Activated naive CD4-positive, alpha-beta T cell treated with anti-CD3 and anti-CD28 coated beads, Interleukin-2, amount 50 U/mL, for 24 hours (primary cell): Measurements from ENCODE around the gene KAZN.
"Not testable (repeated sequence)": the region's sequence is repeated elsewhere in the genome, so short reads cannot be mapped to it uniquely, and the experiment has no call there.

Source experiments
- H3K27ac Mint-ChIP-seq: one replicate; pipeline ENCODE4 v1.8.0; 2021; ENCODE audit warnings: mild to moderate bottlenecking, mixed read lengths
- H3K27me3 Mint-ChIP-seq: one replicate; pipeline ENCODE4 v1.8.0; 2021; ENCODE audit warnings: mixed read lengths
- H3K36me3 Mint-ChIP-seq: one replicate; pipeline ENCODE4 v1.8.0; 2021; ENCODE audit warnings: mixed read lengths
- H3K4me1 Mint-ChIP-seq: one replicate; pipeline ENCODE4 v1.8.0; 2021; ENCODE audit warnings: mixed read lengths
- H3K4me3 Mint-ChIP-seq: one replicate; pipeline ENCODE4 v1.8.0; 2021; ENCODE audit warnings: mild to moderate bottlenecking, mixed read lengths
- H3K9me3 Mint-ChIP-seq: one replicate; pipeline ENCODE4 v1.8.0; 2021; ENCODE audit warnings: mixed read lengths

KAZN gene

DNA sequence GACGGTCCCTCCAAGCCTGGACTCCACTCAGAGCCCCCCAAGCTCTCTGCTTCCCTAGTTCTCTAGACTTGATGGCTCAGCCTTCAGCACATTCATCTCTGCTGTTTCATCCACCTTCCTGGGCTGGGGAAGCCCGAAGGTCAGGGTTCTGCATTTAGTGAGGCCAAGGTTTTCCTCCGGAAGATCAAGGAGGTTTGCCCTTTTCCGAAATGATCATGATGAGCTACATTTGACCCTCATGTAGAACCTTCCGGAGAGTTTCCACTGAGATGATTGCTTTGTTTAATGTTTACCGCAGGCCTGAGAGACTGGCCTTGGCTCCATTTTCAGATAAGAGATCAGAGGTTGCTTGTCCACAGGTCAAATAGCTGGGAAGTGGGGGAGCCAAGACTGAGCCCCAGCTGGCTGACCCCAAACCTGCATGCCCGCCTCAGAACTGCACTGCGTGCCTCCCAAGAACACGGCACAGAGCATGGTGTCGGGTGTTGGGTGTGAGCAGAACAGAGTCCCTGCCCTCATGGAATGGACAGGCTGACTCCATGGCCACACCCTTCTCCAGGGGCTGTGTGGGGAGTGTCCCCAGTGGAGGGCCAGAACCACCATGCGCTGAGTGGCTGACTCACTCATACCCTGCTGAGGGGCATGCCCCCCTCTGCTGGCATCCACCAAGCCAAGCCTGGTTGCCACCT lies 354.3 kb downstream of the KAZN start:
- H3K4me3 Mint-ChIP-seq: no peak overlapping the region
- no peak overlapping the region for H3K27ac Mint-ChIP-seq
- no peaks in the 10 kb centered on the region for H3K27me3 Mint-ChIP-seq
- no peaks in the 10 kb centered on the region for H3K4me1 Mint-ChIP-seq
- no peaks in the 10 kb centered on the region for H3K36me3 Mint-ChIP-seq
- no peaks in the 10 kb centered on the region for H3K9me3 Mint-ChIP-seq

DNA sequence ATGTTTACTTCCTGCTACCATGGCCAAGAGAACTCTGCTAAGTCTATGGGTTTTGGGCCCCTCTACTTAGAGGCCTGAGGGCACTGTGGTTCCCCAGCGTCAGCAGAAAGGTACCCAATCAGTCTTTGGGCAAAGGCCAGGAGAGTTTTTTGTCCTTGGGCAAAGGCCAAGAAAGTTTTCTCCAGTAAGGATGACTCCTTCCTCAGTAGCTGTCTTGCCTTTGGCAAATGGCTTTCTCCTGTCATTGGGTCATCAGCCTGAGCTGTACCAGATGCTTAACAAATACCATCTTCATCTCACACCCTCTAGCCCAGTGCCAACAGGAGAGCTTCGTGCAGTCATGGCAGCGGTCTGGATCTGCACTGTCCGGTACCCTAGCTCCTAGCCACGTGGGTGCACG lies 355.7 kb downstream of the KAZN start:
- Mint-ChIP-seq H3K27ac (no peak overlapping the region), H3K27me3 (no peaks in the 10 kb centered on the region), H3K4me3 (no peak overlapping the region), H3K9me3 (no peaks in the 10 kb centered on the region), H3K36me3 (no peaks in the 10 kb centered on the region), H3K4me1 (no peaks in the 10 kb centered on the region)

DNA sequence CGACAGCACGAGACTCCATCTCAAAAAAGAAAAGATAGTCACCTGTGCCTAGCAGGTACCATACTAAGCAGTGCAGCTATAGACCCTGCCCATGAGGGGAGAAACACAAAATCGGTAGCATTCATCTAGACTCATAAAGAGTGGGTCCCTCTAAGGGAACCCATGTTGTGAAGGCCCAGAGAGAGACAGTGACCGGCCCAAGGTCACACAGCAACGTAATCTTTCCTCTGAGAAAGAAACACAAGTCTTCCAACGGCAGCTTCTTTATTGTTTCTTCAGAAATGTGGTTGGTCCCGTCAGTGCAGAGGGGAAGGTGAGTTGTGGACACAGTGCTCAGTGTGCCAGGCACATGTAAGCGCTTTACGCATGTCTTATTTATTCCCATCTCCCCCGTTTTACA lies 356.4 kb downstream of the KAZN start:
- no peaks in the 10 kb centered on the region for H3K4me1 Mint-ChIP-seq
- no peaks in the 10 kb centered on the region for H3K27me3 Mint-ChIP-seq
- H3K27ac Mint-ChIP-seq: no peak overlapping the region
- H3K36me3 Mint-ChIP-seq: no peaks in the 10 kb centered on the region
- H3K4me3 Mint-ChIP-seq: no peak overlapping the region
- no peaks in the 10 kb centered on the region for H3K9me3 Mint-ChIP-seq

DNA sequence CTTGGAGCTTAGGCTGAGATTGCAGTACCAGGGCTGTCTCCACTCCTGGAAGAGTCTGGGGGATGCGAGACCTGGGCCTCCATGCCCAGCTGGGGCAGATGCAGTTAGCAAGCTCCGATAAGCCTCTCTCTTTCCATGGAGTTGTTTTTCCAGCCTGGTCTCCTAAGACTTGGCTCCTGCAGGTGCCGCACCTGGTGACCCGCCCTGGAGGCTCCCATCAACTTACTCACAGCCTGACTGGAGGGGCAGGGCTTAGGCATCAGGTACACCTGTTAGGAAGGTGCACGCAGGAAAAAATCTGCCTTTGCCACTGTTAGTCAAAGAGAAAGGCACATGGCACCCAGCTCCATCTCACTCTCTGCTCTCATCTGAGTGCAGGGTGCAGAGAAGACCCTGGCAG lies 356.9 kb downstream of the KAZN start:
- Mint-ChIP-seq H3K4me3 (no peak overlapping the region), H3K4me1 (no peaks in the 10 kb centered on the region), H3K9me3 (no peaks in the 10 kb centered on the region), H3K27ac (no peak overlapping the region), H3K27me3 (no peaks in the 10 kb centered on the region), H3K36me3 (no peaks in the 10 kb centered on the region)

DNA sequence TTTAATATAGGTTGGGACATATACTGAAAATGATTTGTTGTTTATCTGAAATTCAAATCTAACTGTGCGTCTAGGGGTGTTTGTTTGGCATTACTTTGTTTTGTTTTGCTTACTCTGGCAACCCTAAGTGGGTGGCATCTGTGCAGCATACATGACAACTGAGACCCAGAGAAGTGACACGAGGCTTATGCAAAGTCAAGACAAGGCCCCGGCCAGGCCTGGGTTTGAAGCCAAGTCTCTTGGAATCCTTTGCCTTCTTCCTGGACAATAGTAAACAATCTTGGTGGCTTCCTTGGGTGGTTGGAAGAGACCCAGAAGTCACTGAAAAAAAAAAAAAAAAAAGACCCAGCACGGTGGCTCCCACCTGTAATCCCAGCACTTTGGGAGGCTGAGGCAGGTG lies 357.5 kb downstream of the KAZN start:
- Mint-ChIP-seq H3K4me3 (no peak overlapping the region), H3K4me1 (no peaks in the 10 kb centered on the region), H3K27me3 (no peaks in the 10 kb centered on the region), H3K9me3 (no peaks in the 10 kb centered on the region), H3K36me3 (no peaks in the 10 kb centered on the region), H3K27ac (no peak overlapping the region)

DNA sequence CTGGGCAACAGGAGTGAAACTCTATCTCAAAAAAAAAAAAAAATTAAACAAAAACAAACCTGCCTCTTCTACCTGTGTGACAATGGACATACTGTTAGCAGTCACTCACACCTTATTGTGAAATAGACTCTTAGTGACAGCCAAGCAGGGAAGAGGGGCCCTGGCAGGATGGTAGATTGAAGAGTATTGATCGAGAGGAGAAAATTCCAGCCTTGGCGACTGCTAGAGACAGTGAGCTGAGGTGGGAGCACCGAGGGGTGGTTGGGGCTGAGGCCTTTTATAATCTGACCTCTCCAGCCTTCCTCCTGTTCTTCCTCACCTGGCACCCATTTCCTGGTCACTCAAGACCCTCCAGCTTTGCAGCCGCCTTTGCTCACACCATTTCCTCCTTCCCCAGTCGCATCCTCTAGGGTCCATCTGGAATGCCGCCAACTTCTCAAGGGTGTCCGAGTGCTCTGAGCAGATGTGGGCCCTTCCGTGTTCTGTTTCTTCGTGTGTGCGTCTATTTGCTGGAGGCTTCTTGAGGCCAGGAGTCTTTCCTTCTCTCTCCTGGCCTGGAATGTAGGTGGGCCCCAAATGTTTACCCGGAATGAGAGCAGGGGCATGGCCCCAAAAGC lies 358.2 kb downstream of the KAZN start:
- H3K4me3 Mint-ChIP-seq: no peak overlapping the region
- no peaks in the 10 kb centered on the region for H3K27me3 Mint-ChIP-seq
- H3K9me3 Mint-ChIP-seq: no peaks in the 10 kb centered on the region
- H3K4me1 Mint-ChIP-seq: no peaks in the 10 kb centered on the region
- H3K27ac Mint-ChIP-seq: no peak overlapping the region
- no peaks in the 10 kb centered on the region for H3K36me3 Mint-ChIP-seq

DNA sequence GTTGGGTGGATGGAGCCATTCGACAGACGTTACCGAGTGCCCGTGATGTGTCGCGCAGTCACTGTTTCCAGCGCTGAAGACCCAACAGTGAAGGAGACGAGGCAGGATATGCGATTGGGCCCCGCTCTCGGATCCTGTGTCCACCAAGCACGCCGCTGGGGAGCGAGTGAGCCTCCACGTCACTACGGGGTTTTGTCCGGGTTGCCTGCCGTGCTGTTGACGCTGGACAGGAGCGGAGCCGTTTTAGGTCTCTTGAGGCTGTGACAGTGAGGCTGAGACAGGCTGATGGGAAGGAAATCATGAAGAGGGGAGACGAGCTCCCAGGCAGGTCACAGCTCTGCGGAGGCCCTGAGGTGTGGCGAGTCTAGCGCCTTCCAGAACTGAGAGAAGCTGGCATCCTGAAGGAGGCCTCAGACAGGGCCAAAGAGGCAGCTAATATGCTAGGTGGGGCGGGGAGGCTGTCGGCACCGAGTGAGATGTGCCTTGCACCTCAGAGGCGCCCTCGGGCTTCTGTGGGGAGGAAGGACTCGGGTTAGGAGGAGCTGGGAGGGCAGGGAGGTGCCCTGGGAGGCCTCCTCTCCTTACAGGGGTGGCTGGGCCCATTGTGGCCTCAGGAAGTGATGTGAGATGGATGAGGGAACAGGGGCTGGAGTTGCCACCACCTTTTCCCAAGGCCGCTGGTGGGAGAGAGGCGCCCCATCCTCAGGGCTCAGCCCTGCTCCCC lies 359.1 kb downstream of the KAZN start:
- Mint-ChIP-seq H3K27me3 (no peaks in the 10 kb centered on the region), H3K4me3 (no peak overlapping the region)

DNA sequence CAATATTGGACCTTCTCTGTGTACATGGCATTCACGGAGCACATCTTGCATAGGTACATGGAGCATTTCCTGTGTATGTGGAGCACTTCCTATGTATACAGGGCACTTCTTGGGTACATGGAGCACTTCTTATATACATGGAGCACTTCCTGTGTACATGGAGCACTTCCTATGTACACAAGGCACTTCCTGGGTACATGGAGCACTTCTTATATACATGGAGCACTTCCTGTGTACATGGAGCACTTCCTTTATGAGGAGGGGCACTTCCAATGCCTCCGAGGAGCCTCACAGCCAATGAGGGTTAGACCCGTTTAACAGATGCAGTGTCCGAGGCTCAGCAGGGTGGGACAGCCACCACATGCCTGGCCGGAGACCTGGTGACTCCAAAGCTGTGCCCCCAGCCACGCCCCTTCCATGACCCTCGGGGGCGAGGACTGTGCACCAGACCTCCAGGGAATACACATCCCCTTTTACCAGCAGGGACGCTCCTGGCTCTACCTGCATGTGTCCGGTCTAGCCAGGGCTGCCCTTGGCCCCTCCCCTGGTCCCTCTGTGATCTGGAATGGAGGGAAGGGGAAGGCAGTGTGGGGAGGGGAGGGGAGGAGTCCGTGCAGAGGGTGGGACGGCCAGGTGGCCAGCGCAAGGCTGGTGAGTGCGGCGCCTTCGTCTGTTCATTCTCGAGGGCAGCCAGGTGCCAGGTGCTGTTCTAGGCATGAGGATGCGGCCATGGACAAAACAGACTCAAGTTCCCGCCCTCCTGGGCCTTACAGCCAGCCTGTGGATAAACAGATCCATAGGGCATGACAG lies 360.0 kb downstream of the KAZN start:
- no peak overlapping the region for H3K27ac Mint-ChIP-seq
- no peaks in the 10 kb centered on the region for H3K9me3 Mint-ChIP-seq
- H3K27me3 Mint-ChIP-seq: no peaks in the 10 kb centered on the region
- no peak overlapping the region for H3K4me3 Mint-ChIP-seq
- no peaks in the 10 kb centered on the region for H3K36me3 Mint-ChIP-seq
- H3K4me1 Mint-ChIP-seq: no peaks in the 10 kb centered on the region

More for the DNA sequence above, 359.1 kb downstream of the KAZN start:
- Mint-ChIP-seq H3K36me3 (no peaks in the 10 kb centered on the region), H3K4me1 (no peaks in the 10 kb centered on the region), H3K9me3 (no peaks in the 10 kb centered on the region), H3K27ac (no peak overlapping the region)

DNA sequence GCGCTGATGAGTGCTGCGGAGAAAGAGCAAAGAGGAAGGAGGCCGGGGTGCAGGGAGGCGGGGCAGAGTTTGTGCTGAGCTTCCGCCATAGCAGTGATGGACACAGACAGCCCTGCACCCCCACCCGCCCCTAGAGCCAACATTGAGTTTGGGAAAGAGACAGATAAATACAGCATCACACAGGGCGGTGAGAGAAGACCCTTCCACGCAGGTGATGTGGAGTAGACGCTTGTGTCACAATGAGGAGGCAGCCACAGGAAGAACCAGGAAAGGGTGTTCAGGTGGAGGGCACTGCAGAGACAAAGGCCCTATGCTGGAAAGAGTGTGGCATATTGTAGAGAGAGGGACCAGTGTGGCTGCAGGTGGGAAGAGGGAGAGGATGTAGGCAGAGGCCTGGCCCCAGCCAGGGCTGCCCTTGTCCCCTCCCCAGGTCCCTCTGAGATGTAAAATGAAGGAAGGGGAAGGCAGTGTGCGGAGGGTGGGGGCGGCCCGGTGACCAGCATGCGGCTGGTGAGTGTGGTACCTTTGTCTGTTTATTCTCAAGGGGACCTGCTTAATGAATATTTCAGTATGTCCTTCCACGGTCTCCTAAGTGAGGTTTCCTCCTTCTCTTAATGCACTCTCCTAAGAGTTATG lies 360.7 kb downstream of the KAZN start:
- no peak overlapping the region for H3K27ac Mint-ChIP-seq
- H3K27me3 Mint-ChIP-seq: no peaks in the 10 kb centered on the region
- H3K4me1 Mint-ChIP-seq: no peaks in the 10 kb centered on the region
- H3K4me3 Mint-ChIP-seq: no peak overlapping the region
- H3K9me3 Mint-ChIP-seq: no peaks in the 10 kb centered on the region
- no peaks in the 10 kb centered on the region for H3K36me3 Mint-ChIP-seq

DNA sequence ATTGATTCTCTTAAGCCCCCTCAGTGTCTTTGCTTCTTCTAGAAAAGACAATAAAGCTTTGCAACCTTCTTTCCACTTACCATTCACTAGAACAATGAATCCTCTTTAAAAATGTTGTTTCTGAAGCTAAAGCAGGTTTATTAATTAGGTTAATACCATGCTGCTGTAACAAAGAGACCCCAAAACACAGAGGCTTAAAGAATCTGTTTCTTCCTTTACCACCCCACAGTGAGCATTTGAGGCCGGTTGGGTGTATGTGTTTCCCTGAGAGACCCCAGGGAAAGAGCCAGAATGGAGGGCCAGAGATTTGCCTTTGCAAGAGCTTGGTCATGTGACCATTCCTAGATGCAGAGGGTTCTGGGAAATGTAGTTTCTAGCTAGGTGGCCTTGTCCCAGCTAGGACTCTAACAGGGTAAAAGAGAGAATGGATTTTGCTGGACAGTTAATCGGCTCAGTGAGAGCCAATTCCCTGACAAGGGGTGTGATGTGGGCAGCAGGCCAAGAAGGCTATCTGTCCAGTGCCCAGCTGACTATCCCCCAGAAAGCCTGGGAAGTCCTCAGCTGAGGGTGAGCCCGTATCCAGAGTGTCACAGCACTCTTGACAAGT lies 363.3 kb downstream of the KAZN start:
- Mint-ChIP-seq H3K27ac (no peak overlapping the region), H3K27me3 (no peaks in the 10 kb centered on the region), H3K9me3 (no peaks in the 10 kb centered on the region)

DNA sequence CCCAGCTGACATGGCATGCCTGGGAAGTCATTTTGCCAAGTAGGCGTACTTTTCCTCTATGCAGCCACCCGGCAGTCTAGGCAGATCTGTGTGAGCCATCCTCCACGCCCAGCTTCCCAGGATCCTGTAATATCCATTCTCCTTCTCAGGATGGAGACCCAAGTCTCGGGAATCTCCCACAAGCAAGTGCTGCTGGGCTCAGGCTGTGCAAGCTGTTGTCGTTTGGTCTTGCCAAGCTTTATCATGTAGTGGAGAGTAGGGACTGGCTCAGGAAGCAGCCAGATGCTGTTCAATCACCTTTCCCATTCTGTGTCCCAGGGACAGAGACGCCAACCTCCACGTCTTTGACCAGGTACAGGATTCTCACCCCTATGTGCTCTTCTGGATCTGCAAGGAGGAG lies 363.9 kb downstream of the KAZN start:
- H3K9me3 Mint-ChIP-seq: no peaks in the 10 kb centered on the region
- no peaks in the 10 kb centered on the region for H3K4me1 Mint-ChIP-seq
- no peak overlapping the region for H3K4me3 Mint-ChIP-seq
- H3K27ac Mint-ChIP-seq: no peak overlapping the region
- no peaks in the 10 kb centered on the region for H3K27me3 Mint-ChIP-seq
- H3K36me3 Mint-ChIP-seq: no peaks in the 10 kb centered on the region

More for the DNA sequence above, 363.3 kb downstream of the KAZN start:
- H3K36me3 Mint-ChIP-seq: no peaks in the 10 kb centered on the region
- no peak overlapping the region for H3K4me3 Mint-ChIP-seq
- H3K4me1 Mint-ChIP-seq: no peaks in the 10 kb centered on the region

DNA sequence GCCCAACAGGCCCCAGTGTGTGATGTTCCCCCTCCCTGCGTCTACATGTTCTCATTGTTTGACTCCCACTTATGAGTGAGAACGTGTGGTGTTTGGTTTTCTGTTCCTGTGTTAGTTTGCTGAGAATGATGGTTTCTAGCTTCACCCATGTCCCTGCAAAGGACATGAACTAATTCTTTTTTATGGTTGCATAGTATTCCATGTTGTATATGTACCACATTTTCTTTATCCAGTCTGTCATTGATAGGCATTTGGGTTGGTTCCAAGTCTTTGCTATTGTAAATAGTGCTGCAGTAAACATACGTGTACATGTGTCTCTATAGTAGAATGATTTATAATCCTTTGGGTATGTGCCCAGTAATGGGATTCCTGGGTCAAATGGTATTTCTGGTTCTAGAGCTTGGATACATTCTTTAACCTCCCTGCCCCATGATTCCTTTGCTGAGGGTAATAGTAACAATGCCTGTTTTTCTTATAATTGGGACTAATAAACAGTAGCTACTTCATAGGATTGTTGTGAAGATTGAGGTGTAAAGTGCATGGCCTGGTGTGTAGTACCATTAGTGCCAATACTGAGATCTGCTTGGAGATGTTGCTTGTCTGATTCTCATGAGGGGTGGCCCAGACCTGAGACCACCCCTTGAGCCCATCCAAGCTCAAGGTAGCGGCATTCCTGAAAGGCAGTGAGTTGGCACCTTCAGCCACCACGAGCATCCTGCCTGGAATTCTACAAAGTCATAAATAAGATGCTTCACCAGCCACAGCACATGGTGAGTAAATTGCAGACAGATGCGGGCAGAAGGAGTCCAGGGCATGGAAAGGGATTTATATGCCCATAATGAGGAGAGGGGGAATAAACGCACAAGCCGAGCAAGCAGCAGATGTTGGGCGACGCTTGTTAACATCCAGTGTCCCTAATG lies 365.6 kb downstream of the KAZN start:
- not testable (repeated sequence) for H3K4me1 Mint-ChIP-seq, H3K27me3 Mint-ChIP-seq, H3K4me3 Mint-ChIP-seq, H3K9me3 Mint-ChIP-seq, H3K27ac Mint-ChIP-seq, H3K36me3 Mint-ChIP-seq

DNA sequence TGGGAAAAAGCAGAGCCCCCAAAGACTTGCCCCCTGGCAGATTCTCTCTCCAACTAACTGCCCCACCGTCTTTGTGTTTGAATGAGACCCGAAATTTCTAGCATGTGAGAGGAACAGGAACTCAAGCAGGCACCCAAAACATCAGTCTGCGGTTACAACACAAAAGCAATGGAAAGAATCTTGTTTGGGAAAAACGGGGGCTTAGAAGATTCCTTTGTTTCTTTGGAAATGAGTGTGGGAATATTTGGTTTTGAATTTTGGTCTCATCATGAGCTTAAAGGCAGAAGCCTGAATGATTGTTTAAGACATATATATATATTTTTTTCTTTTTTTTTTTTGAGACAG lies 366.2 kb downstream of the KAZN start:
- H3K4me1 Mint-ChIP-seq: peaks cover 9% of the 10 kb centered on the region
- no peaks in the 10 kb centered on the region for H3K36me3 Mint-ChIP-seq
- H3K27me3 Mint-ChIP-seq: no peaks in the 10 kb centered on the region
- no peak overlapping the region for H3K4me3 Mint-ChIP-seq
- H3K9me3 Mint-ChIP-seq: no peaks in the 10 kb centered on the region
- no peak overlapping the region for H3K27ac Mint-ChIP-seq

DNA sequence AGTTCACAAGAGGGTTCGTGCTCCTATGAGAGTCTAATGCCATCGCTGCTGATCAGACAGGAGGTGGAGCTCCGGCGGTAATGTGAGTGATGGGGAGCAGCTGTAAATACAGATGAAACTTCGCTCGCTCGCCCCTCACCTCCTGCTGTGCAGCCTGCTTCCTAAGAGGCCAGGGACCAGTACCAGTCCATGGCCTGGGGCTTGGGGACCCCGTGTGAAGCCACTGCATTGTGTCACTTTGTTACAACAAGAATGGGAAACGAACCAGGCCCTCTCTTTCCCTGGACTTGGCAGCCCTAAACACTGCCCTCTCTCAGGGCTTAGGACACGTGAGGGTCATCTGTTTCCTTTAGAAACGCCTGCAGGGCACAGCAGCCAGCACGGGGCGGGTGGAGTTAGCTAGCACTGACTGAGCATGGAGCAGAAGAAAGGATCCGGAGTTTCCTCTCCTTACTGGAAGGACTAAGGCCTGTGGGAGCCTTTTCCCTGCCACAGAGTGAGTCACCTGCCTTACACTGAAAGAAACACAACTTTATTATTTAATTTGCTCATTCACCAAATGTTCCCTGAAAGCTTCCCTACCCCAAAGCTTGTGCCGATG lies 369.9 kb downstream of the KAZN start:
- no peaks in the 10 kb centered on the region for H3K9me3 Mint-ChIP-seq
- H3K27ac Mint-ChIP-seq: no peak overlapping the region
- H3K4me1 Mint-ChIP-seq: peaks cover 9% of the 10 kb centered on the region
- no peaks in the 10 kb centered on the region for H3K36me3 Mint-ChIP-seq
- H3K27me3 Mint-ChIP-seq: no peaks in the 10 kb centered on the region
- H3K4me3 Mint-ChIP-seq: no peak overlapping the region
